Central memory CD4-positive, alpha-beta T cell (primary cell): ENCODE measurements around the gene ZCCHC4.

Source experiments
- DNase-seq: peaks from one replicate; pipeline ENCODE4 v3.0.0; 2022

The ZCCHC4 gene

GRCh38 chr4:25378437-25378743, 65.8 kb downstream of the ZCCHC4 start:
- DNase-seq = no peak

GRCh38 chr4:25379591-25379990, 67.0 kb downstream of the ZCCHC4 start:
- no peak for DNase-seq

GRCh38 chr4:25383647-25384046, 71.1 kb downstream of the ZCCHC4 start:
- no peak for DNase-seq

- DNase-seq = no peak
Observed at GRCh38 chr4:25386926-25387325, 74.4 kb downstream of the ZCCHC4 start.

- no peak for DNase-seq
Observed at GRCh38 chr4:25397305-25397704, 84.7 kb downstream of the ZCCHC4 start.

- DNase-seq = no peak
Observed at GRCh38 chr4:25399510-25399909, 86.9 kb downstream of the ZCCHC4 start.

- no peak for DNase-seq
Observed at GRCh38 chr4:25401066-25401465, 88.5 kb downstream of the ZCCHC4 start.

GRCh38 chr4:25402521-25402920, 89.9 kb downstream of the ZCCHC4 start:
- no peak for DNase-seq

GRCh38 chr4:25403699-25404098, 91.1 kb downstream of the ZCCHC4 start:
- DNase-seq = no peak

GRCh38 chr4:25405453-25405852, 92.9 kb downstream of the ZCCHC4 start:
- no peak for DNase-seq

GRCh38 chr4:25406081-25406692, 93.6 kb downstream of the ZCCHC4 start:
- DNase-seq = no peak

GRCh38 chr4:25410820-25411529, 98.4 kb downstream of the ZCCHC4 start:
- no peak for DNase-seq

- no peak for DNase-seq
Observed at GRCh38 chr4:25413261-25413660, 100.7 kb downstream of the ZCCHC4 start.

- DNase-seq = no peak
Observed at GRCh38 chr4:25417014-25417413, 104.4 kb downstream of the ZCCHC4 start.
